NT2/D1 (cell line): ENCODE results near the gene UGT1A4.
"Not testable (repeated sequence)": the region's sequence is repeated elsewhere in the genome, so short reads cannot be mapped to it uniquely, and the experiment has no call there.

Experiments used
- DNase-seq: peaks from one replicate; pipeline ENCODE4 v3.0.0-alpha.2; 2011; ENCODE audit warnings: low read depth, low spot score
- H3K27me3 ChIP-seq: 2 replicates; pipeline ENCODE4 v1.6.0; 2011; ENCODE audit warnings: mild to moderate bottlenecking; ENCODE audit not compliant: insufficient read length, insufficient read depth
- H3K36me3 ChIP-seq: 2 replicates; pipeline ENCODE4 v1.6.1; 2011; ENCODE audit warnings: mild to moderate bottlenecking, low read length, mixed read lengths; ENCODE audit not compliant: insufficient read depth, insufficient read length
- H3K4me1 ChIP-seq: 2 replicates; pipeline ENCODE4 v1.5.1; 2011; ENCODE audit not compliant: insufficient read depth, insufficient read length
- H3K4me3 ChIP-seq: 2 replicates; pipeline ENCODE4 v1.5.1; 2011; ENCODE audit warnings: low read depth; ENCODE audit not compliant: insufficient read length
- H3K9ac ChIP-seq: 2 replicates; pipeline ENCODE4 v1.6.0; 2011; ENCODE audit warnings: low read depth; ENCODE audit not compliant: insufficient read length
- H3K9me3 ChIP-seq: 2 replicates; pipeline ENCODE4 v1.5.1; 2011; ENCODE audit warnings: mild to moderate bottlenecking, low read length; ENCODE audit not compliant: insufficient read depth
- SUZ12 ChIP-seq: IDR thresholded peaks from 2 replicates; pipeline ENCODE4 v1.6.1; 2011; ENCODE audit not compliant: insufficient read length, insufficient read depth; ENCODE audit errors: extremely low read depth
- YY1 ChIP-seq: IDR thresholded peaks from 2 replicates; pipeline ENCODE4 v1.6.1; 2011; ENCODE audit not compliant: insufficient read length, insufficient read depth
- ZNF274 ChIP-seq: IDR thresholded peaks from 2 replicates; pipeline ENCODE4 v1.6.1; 2011; ENCODE audit warnings: mild to moderate bottlenecking, low read depth, low read length

Gene UGT1A4

DNA sequence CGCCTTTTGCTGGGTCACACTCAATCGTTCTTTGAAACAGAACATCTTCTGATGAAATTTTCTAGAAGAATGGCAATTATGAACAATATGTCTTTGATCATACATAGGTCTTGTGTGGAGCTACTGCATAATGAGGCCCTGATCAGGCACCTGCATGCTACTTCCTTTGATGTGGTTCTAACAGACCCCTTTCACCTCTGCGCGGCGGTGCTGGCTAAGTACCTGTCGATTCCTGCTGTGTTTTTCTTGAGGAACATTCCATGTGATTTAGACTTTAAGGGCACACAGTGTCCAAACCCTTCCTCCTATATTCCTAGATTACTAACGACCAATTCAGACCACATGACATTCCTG lies 5.3 kb upstream of the UGT1A4 start:
- Histone ChIP-seq H3K27me3 (no peaks in the 10 kb centered on the region), H3K9me3 (no peaks in the 10 kb centered on the region)
- TF ChIP-seq ZNF274 (no peak), YY1 (no peak), SUZ12 (no peak)

DNA sequence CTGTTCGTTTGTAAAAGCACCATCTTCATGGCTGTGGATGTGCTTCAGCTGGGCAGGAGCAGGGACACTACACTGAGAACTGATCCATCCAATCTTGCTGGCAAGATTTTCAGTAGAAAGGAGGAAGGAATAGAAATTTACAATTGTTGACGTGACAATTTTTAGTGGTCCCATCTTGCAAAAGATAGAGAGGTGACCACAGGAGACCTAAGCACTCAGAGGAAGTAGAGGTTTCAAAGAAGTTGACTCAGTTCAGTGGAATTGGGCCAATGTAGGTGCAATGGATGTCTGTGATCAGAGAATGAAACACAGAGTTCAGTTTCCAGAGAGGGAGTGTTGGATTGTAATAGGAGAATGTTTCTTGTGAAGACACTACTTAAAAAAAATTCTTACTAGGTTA lies 4.4 kb upstream of the UGT1A4 start:
- H3K9ac ChIP-seq: no peak overlapping the region
- no peak overlapping the region for H3K4me3 ChIP-seq
- no peaks in the 10 kb centered on the region for H3K4me1 ChIP-seq
- no peaks in the 10 kb centered on the region for H3K27me3 ChIP-seq
- DNase-seq: no peak
- TF ChIP-seq YY1 (no peak), SUZ12 (no peak), ZNF274 (no peak)
- no peaks in the 10 kb centered on the region for H3K9me3 ChIP-seq
- H3K36me3 ChIP-seq: no peaks in the 10 kb centered on the region

More for the DNA sequence above, 5.3 kb upstream of the UGT1A4 start:
- DNase-seq: no peak
- Histone ChIP-seq H3K9ac (no peak overlapping the region), H3K4me1 (no peaks in the 10 kb centered on the region), H3K36me3 (no peaks in the 10 kb centered on the region), H3K4me3 (no peak overlapping the region)

DNA sequence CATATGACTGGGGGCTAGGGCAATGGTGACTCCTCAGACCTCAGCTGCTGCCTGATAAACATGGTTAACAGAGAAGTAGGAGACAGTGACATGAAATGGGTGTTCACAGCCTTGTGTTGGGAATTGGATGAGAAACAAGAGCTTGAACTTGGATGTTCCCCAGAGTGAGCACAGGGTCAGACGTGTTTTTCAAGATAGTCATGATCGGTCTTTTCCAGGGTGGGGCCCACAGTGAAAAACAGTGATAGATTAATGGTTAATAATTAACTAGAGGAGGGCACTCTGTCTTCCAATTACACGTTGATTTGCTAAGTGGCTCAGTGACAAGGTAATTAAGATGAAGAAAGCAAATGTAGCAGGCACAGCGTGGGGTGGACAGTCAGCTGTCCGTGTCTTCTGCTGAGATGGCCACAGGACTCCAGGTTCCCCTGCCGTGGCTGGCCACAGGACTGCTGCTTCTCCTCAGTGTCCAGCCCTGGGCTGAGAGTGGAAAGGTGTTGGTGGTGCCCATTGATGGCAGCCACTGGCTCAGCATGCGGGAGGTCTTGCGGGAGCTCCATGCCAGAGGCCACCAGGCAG lies 10.3 kb downstream of the UGT1A4 start, which contains the start of gene UGT1A3:
TSS of gene UGT1A3 (plus strand) at position 320 of the 579 bp plus-strand sequence. CDS start at position 405, 85 bp downstream.
- Histone ChIP-seq H3K27me3 (no peaks in the 10 kb centered on the region), H3K4me3 (no peak within 1 kb of the TSS), H3K36me3 (no peaks in the 10 kb centered on the region), H3K9ac (no peak within 1 kb of the TSS), H3K4me1 (no peaks in the 10 kb centered on the region), H3K9me3 (no peaks in the 10 kb centered on the region)
- no peak for DNase-seq
- no peak for TF ChIP-seq YY1
- no peak for TF ChIP-seq ZNF274
- TF ChIP-seq SUZ12: no peak

DNA sequence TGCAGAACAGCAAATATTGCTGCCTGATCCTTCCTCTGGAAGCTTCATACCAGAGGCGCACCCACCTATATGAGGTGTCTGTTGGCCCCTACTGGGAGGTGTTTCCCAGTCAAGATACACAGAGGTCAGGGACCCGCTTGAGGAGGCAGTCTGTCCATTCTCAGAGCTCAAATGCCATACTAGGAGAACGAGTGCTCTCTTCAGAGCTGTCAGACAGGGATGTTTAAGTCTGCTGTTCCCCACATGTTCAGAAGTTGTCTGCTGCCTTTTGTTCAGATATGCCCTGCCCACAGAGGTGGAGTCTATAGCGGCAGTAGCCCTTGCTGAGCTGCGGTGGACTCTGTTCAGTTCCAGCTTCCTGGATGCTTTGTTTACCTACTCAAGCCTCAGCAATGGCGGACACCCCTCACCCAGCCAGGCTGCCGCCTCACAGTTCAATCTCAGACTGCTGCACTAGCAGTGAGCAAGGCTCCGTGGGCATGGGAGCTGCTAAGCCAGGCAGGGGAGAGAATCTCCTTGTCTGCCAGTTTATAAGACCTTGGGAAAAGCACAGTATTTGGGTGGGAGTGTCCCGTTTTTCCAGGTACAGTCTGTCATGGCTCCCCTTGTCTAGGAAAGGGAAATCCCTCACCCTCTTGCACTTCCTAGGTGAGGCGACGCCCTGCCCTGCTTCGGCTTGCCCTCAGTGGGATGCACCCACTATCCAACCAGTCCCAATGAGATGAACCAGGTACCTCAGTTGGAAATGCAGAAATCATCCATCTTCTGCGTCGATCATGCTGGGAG lies 18.5 kb downstream of the UGT1A4 start:
- H3K4me3 ChIP-seq, H3K36me3 ChIP-seq, DNase-seq, H3K9ac ChIP-seq, H3K27me3 ChIP-seq, H3K4me1 ChIP-seq: not testable (repeated sequence)
- H3K9me3 ChIP-seq: peaks cover 12% of the 10 kb centered on the region; the same call in 1 of the 2 replicates

DNA sequence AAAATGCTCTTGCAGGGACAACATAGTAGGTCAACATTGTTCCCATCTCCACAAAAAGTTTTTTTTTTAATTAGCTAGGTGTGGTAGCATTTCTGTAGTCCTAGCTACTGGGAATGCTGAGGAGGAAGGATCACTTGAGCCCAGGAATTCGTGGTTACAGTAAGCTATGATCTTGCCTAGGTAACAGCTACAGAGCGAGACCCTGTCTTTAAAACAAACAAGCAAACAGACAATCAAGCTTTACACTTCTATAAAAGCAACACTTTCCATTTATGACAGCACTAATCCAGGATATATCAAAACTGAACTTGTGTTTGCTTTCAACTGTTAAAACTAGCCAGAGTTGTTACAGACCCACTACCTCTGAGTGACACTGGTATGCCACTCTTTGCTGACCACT lies 22.3 kb downstream of the UGT1A4 start:
- no peaks in the 10 kb centered on the region for H3K27me3 ChIP-seq
- H3K36me3 ChIP-seq: no peaks in the 10 kb centered on the region
- no peak overlapping the region for H3K4me3 ChIP-seq
- peaks cover 12% of the 10 kb centered on the region; the same call in 1 of the 2 replicates for H3K9me3 ChIP-seq
- DNase-seq: no peak
- no peaks in the 10 kb centered on the region for H3K4me1 ChIP-seq
- no peak overlapping the region for H3K9ac ChIP-seq
- TF ChIP-seq ZNF274: no peak
- TF ChIP-seq SUZ12: no peak
- no peak for TF ChIP-seq YY1

DNA sequence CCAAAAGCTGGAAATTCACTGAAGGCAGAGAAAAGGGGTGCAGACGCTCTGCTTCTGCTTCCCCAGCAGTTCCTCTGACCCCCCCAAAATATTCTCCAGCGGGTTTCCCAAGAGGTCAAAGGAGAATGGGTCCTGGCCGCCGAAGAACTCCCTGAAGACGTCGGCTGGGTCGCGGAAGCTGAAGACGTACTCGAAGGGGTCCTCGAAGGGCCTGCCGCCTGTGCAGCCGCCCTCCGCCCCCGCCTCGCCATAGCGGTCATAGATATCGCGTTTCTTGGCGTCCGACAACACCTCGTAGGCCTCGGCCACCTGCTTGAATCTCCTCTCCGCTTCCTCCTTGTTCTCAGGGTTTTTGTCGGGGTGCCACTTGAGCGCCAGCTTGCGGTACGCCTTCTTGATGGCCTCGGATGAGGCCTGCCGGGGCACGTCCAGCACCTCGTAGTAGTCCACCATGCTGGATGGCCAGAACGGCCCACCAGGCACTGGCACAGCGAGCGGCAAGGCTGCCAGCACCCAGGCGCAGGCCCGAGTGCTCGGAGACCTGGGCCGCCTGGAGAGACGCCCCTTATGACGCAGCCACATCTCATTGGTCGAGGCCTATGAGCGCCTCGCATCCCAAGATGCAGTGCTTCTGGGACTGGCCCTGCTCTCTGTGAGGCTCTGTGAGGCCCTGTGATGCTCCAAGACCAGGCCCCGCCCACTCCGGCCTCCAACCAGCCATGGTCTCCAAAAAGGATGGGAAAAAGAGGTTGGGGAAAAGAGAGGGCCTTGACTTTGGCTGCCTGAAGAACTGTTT lies 25.1 kb downstream of the UGT1A4 start:
- H3K9me3 ChIP-seq: peaks cover 7% of the 10 kb centered on the region; the same call in 1 of the 2 replicates
- H3K4me1 ChIP-seq: no peaks in the 10 kb centered on the region
- H3K36me3 ChIP-seq: no peaks in the 10 kb centered on the region
- H3K9ac ChIP-seq: no peak overlapping the region
- no peak overlapping the region for H3K4me3 ChIP-seq
- DNase-seq: no peak
- TF ChIP-seq SUZ12 (no peak), YY1 (no peak), ZNF274 (no peak)
- no peaks in the 10 kb centered on the region for H3K27me3 ChIP-seq

DNA sequence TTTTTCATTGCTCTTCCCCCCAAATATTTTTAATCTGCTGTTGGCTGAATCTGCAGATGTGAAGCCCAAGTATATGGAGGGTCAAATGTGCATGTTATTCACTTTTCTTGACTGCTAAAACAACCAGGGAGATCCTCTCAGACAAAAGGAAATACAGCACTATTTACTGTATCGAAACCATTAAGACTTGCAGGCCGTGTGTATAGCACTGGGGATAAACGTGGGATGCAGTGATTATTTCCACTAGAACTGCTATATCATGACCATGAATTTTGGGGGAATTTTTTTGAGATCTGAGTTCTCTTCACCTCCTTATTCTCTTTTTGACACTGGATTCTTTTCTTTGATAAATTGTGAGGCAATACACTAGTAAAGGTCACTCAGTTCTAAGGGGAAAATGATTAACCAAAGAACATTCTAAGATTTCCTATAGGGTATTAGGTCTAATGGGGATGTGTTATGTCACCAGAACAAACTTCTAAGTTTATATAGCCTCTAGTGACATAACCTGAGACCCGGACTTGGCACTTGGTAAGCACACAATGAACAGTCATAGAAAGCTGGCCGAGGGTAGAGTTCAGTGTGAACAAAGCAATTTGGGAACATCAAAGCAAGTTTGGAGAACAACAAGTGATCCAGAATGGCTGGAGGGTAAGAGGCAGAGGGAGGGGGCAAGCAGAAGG lies 26.7 kb downstream of the UGT1A4 start:
- Histone ChIP-seq H3K9ac (no peak overlapping the region), H3K27me3 (no peaks in the 10 kb centered on the region), H3K4me1 (no peaks in the 10 kb centered on the region), H3K36me3 (no peaks in the 10 kb centered on the region), H3K4me3 (no peak overlapping the region), H3K9me3 (no peaks in the 10 kb centered on the region; the same call in 1 of the 2 replicates)
- no peak for TF ChIP-seq SUZ12
- no peak for TF ChIP-seq ZNF274
- TF ChIP-seq YY1: no peak
- DNase-seq: no peak

DNA sequence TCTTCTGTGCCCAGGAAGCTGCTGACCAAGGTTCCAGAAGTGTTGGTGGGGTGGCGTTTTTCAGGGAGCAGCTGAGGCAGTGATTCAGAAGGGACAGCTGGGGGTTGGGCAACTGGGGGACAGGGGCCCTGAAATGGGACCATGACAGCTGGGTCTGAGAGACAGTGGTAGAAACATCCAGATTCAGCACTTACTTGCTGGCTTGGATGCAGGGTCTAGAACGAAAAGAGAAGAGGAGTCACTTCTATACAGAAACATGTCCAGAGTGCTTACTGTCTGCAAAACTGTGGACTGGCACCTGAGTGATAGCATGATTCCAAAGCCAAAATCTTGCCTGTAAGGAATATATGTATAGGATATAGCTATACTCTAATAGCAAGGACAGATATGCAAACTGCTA lies 27.3 kb downstream of the UGT1A4 start:
- H3K4me1 ChIP-seq, DNase-seq, H3K9me3 ChIP-seq, H3K9ac ChIP-seq, H3K4me3 ChIP-seq, H3K36me3 ChIP-seq, H3K27me3 ChIP-seq: not testable (repeated sequence)
